Fibroblast of mammary gland (primary cell): Measurements from ENCODE around the gene TMX1.

ENCODE experiments used
- DNase-seq: peaks from one replicate; pipeline ENCODE4 v3.0.0-alpha.2; 2010; ENCODE audit warnings: low read depth
- H3K4me3 ChIP-seq: 2 replicates; pipeline ENCODE4 v1.5.1; 2011; ENCODE audit warnings: low read depth, mild to moderate bottlenecking, low read length, moderate library complexity; ENCODE audit not compliant: control insufficient read depth
- CTCF ChIP-seq: conservative IDR thresholded peaks from 2 replicates; pipeline ENCODE4 v1.5.1; 2011; ENCODE audit warnings: low read depth, low read length, inconsistent platforms; ENCODE audit not compliant: control insufficient read depth, insufficient read depth

The TMX1 gene

DNA sequence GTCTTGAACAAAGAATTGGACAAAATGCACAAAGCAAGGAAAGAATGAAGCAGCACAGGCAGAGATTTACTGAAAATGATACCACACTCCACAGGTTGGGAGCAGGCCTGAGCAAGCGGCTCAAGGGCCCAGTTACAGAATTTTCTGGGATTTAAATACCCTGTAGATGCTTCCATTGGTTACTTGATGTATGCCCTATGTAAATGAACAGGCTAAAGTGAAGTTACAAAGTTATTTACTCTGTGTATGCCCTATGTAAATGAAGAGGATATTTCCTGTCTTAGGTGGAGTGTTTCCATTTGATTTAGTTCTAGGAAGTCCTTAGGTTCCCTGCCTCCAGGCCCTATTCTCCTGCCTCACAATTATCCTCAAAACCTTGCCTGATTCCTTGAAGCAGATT, 36.6 kb downstream of the TMX1 start:
- no peak overlapping the region for H3K4me3 ChIP-seq
- TF ChIP-seq CTCF = no peak
- no peak for DNase-seq

DNA sequence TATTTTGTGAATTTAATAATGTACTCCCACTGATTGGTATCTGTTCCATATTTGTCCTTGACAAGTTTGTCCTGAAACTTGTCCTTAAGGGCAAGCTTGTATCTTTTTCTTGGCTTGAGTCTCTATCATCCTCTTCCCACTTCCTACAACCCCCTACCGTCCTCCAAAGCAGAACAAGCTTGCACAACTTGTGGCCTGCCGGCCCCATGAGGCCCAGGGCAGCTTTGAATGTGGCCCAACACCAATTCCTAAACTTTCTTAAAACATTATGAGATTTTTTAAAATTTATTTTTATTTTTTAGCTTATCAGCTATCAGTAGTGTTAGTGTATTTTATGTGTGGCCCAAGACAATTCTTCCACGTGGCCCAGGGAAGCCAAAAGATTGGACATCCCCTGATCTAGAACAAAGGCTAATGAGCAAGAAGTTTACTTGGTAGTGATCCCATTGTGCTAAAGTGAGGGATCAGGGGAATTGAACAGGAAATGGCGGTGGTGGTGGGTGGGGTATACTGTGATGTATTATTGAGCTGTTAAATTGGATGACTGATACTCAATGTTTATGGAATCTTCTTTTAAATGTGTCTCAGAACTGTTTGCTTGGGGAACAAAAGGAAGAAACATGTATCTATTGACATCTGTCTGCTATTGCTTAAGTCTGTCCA, 37.8 kb downstream of the TMX1 start:
- H3K4me3 ChIP-seq = no peak overlapping the region
- no peak for TF ChIP-seq CTCF
- peak; percentile 62 for DNase-seq

- no peak overlapping the region for H3K4me3 ChIP-seq
- no peak for DNase-seq
- TF ChIP-seq CTCF = no peak
These were observed 42.5 kb downstream of the TMX1 start for GRCh38 chr14:51282517-51282916.

DNA sequence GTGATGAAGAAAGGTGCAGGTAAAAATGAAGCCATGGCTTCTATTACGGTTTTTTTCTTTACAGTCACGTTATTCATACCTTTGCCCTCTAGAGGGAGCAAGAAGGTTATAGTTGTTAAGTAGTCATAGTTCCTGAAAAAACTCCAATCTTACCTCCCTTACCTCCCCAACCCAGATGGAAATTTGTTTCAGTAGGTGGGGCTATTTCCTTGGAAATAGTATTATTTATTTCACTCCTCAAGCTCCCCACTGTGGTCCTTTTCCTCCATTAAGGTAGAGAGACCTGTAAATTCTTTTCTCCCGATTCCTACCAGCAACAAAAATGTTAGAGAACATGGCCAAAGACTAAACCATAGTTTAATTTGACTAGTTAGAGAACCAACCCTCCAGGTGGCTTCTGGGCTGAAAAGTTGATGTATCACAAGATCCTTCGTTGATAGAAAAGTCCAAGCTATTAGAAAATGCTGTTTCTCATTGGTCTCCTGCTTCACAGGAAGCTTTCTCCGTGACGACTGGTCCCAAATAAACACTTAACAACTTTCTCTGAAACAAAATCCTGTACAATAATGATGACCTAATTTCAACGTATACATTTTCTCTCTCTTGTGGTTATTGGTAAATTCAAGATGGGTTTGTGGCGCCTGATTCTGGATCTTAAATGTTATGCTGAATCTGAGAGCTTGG, 43.5 kb downstream of the TMX1 start:
- peak; percentile 82 for TF ChIP-seq CTCF
- peak; percentile 93 for DNase-seq
- H3K4me3 ChIP-seq = no peak overlapping the region

GRCh38 chr14:51284241-51284640, 44.2 kb downstream of the TMX1 start:
- H3K4me3 ChIP-seq = no peak overlapping the region
- peak; percentile 50 for DNase-seq
- no peak for TF ChIP-seq CTCF

GRCh38 chr14:51285120-51285519, 45.1 kb downstream of the TMX1 start:
- no peak overlapping the region for H3K4me3 ChIP-seq
- TF ChIP-seq CTCF = no peak
- DNase-seq = no peak
